ENCODE results near the gene GLYR1.

The GLYR1 gene

DNA sequence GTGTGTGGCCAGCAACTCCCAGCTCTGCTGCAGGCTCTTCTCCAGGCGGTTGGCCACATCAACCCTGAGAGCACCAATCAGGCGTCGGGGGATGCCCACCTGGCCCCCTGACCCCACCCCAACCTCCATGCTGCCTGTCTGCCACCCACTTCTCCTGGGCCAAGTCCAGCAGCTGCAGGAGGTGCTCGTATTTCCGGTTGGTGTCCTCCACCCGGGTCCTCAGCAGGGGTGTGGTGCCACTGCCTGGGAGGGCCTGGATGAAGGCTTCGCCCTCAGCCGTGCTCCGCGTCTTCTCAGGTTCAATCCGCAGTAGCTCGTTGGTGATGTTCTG is 44.8 kb upstream of the GLYR1 start:
- FAIRE-seq (no peak), DNase-seq (ENCODE audit: insufficient read length, low spot score) (no peak)

DNA sequence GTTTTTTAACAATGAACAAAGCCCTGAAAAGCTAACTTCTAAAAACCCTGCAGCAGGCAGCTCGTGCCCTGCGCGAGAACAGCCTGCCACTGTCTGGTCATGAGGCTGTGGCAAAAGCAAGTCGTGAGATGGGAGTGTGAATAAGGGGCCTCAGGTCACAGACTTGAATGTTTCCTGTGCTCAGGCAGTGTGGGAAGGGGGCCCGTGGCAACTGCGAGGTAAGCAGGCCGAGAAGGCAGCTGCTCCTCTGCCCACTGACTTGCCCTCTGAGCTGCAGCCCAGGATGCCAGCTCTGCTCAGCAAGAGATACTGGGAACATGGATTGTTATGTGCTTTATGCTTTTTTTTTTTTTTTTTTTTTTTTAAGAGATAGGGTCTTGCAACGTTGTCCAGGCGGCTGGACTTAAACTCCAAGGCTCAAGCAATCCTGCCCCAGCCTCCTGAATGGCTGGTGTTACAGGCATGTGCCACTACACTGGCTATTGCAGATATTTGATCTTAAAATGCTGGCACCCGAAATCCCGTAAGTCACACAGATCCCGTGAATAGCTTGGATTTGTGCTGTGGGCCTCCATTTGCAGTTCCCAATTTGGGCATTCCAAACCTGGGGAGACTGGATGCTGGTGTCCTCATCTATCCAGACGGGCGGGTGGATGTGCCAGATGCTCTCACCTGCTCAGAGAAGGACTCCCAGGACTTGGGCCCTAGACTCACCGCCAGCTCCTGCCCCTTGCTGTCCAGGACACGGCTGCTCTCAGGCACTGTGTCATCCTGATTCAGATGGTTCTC is 44.2 kb upstream of the GLYR1 start:
- DNase-seq (ENCODE audit: insufficient read length, low spot score) (no peak), FAIRE-seq (no peak)
- TF ChIP-seq, protein P1, sequence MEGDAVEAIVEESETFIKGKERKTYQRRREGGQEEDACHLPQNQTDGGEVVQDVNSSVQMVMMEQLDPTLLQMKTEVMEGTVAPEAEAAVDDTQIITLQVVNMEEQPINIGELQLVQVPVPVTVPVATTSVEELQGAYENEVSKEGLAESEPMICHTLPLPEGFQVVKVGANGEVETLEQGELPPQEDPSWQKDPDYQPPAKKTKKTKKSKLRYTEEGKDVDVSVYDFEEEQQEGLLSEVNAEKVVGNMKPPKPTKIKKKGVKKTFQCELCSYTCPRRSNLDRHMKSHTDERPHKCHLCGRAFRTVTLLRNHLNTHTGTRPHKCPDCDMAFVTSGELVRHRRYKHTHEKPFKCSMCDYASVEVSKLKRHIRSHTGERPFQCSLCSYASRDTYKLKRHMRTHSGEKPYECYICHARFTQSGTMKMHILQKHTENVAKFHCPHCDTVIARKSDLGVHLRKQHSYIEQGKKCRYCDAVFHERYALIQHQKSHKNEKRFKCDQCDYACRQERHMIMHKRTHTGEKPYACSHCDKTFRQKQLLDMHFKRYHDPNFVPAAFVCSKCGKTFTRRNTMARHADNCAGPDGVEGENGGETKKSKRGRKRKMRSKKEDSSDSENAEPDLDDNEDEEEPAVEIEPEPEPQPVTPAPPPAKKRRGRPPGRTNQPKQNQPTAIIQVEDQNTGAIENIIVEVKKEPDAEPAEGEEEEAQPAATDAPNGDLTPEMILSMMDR (IDR thresholded peaks at IDR 0.05; ENCODE audit: insufficient read depth, missing control alignments), result no peak

More for the DNA sequence above, 44.8 kb upstream of the GLYR1 start:
- TF ChIP-seq, protein P1 (IDR thresholded peaks at IDR 0.05; ENCODE audit: insufficient read depth, missing control alignments), result no peak

DNA sequence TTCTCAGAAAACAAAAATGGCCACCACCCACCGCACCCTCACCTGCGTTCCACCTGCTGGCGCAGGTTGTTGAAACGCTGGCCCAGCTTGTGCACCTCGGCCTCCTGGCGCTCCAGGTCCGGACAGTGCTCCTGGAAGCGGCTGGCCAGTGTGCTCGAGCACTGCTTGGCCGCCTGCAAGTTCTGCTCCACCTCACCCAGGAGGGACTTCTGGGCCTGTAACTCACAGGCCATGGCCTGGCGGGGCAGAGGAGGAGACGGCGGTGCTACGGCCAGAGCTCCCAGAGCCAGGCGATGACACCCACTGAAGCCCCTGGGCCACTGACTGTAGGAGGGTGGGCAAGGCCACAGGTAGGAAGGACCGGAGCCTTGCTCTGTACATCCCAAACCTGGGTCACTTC is 43.6 kb upstream of the GLYR1 start:
- FAIRE-seq (no peak), DNase-seq (ENCODE audit: insufficient read length, low spot score) (no peak)
- TF ChIP-seq, protein P1 (IDR thresholded peaks at IDR 0.05; ENCODE audit: insufficient read depth, missing control alignments), result no peak

DNA sequence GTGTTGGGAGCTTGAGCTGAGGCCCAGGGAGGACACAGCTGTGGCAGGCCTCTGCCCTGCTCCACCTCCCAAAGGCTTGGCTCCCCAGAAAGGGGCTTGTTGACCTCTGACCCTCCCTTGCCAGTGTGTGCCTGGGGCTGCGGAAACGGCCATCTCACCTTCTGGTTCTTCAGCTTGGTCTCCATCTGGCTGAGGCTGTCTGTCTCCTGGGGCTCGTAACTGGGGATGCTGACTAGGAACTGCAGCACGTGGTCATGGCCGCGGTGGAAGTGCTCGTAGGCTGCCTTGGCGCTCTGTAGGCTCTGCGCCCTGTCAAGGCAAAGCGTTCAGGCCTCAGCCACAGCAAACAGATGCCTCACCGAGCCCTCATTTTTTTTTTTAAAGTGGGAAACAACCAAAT is 42.9 kb upstream of the GLYR1 start:
- TF ChIP-seq, protein P1 (IDR thresholded peaks at IDR 0.05; ENCODE audit: insufficient read depth, missing control alignments), result no peak
- no peak for FAIRE-seq
- DNase-seq (ENCODE audit: insufficient read length, low spot score), result no peak

DNA sequence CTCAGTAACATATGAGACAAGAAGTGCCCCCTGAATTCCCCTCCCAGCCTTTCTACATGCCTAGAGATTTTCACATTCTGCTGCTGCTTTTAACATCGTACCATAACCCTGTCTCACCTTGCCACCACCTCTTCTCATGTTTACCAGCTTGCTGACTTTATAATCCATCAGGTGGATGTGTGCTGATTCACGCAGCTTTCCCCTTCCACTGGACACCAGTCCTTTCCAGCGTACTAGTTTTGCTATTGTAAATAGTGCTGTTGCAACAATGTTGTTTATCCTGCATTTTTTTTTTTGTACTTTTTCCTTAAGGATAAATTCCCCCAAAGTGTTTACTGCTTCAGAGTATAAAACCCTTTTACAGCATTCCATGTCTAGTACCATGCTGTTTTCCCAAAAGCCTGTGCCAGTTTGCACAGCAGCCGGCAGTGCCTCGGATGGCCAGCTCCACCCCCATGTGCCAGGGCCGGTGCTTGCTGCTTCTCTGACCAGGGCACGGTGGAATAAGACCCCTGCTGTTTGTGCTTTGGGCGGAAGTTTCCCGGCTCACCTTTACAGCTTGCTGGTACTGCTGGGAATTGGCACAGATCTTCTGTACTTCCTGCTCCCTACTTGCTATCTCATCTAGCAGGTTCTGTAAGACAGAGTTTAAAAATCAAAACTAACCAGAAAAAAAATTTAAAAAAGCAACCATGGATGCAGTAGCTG is 41.5 kb upstream of the GLYR1 start:
- DNase-seq (ENCODE audit: insufficient read length, low spot score), result no peak
- no peak for FAIRE-seq
- TF ChIP-seq, protein P1 (IDR thresholded peaks at IDR 0.05; ENCODE audit: insufficient read depth, missing control alignments), result no peak

DNA sequence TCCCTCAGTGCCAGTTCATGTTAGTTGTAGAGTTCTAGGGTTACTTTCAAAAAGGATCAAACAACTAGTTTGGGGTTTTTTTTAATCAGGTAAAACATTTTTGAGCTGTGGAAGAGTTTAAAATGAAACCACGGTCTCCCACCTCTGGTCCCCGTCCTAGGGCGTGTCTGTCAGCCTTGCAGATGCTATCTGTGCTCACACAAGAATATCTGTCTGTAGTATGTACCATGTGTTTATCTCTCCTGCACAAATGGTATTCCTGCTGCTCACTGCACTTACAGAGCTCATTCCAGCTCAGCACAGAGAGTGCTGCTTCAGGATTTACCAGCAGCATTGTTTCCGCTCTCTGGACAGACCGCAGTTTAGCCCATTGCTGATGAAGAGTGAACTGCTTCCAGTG is 39.1 kb upstream of the GLYR1 start:
- FAIRE-seq, result no peak
- DNase-seq (ENCODE audit: insufficient read length, low spot score), result no peak
- TF ChIP-seq, protein P1 (IDR thresholded peaks at IDR 0.05; ENCODE audit: insufficient read depth, missing control alignments), result no peak
